NCI-H187 treated with DMSO at 0.1 percent for 48 hours (cell line): ENCODE data around the gene CLIP4.
"Not testable (repeated sequence)": the region's sequence is repeated elsewhere in the genome, so short reads cannot be mapped to it uniquely, and the experiment has no call there.

Experiments
- DNase-seq: peaks from one replicate; lab custom pipeline; 2025; lab: John Stamatoyannopoulos, UW

CLIP4 gene

DNA sequence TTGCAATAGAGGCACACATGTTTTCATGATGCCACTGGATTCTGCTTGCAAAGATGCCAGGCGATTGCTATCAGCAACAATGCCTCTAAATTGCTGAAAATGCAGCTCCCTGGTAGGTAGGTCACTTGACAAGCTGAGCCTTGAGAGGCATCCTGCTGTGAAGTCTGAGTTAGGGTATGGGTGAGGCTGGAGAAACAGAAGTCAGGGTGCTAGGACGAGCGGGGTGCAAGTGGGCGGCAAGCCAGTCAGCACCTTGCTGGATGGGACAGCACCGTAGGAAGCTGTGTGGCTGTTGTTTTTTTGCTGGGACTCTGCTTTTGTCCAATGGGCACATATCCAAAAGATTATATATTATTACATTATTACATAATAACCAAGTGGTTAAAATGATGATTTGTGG lies 10.5 kb upstream of the CLIP4 start:
- DNase-seq: no peak

DNA sequence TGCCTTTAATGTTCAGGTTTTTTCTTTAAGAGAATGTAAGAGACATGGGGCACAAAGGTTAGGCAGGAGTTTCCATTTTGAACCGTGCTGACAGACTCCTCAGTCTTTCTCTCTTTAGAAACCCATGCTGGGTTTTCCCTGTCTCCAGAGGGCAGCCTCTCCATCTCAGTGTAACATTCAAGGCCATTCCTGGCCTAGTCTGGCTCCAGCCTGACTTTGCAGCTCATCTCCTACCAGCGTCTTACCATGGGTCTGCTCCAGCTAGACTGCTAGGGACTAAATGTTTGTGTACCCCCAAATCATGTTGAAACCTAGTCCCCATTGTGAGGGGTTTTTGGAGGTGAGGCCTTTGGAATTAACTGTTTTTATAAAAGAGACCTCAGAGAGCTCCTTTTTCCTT lies 9.8 kb upstream of the CLIP4 start:
- DNase-seq: no peak

DNA sequence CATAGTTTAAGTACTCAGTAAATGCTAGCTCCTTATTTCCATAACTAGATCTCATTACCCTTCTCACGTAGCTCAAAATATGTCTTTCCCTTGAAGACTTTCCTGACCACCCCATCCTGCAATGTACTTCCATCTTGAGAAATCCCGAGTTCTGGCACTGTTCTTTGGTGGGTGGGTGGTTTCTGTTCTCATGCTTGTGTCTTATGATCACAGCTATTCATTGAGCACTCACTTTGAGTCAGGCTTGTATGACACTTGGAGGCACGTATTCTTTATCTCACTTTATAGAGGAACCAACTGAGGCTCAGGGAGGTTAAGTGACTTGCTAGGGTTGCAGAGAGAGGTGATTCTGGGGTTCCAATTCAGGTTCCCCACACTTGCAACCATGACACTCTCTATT lies 9.0 kb upstream of the CLIP4 start:
- DNase-seq: no peak

DNA sequence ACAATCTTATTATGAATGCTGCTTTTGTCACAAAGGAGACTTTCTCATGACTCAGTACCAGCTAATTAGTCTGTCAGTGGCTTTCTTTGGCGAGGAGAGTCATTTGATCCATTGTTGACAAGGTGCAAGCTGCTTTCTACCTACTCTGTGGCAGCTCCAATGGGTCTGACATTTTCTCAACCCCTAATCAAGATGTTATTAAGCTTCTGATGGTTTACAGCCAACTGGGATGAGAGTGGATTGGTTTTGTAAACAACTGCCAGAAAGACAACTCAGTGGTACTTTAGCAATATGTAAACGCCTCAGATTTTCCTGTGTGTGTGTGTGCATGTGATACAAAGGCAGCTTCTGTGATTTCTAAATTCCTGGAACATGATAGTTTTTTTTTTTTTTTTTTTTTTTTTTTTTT lies 8.2 kb upstream of the CLIP4 start:
- DNase-seq: no peak

DNA sequence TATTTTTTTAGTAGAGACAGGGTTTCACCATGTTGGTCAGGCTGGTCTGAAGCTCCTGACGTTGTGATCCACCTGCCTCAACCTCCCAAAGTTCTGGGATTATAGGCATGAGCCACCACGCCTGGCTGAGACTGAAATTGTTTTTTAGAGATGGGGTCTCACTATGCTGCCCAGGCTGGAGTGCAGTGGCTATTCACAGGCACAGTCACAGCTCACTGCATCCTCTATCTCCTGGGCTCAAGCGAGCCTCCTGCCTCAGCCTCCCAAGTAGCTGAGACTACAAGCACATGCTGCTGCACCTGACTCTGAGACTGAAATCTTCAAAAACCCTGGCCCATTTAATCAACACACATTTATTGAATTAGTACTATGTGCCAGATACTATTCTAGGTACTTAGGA lies 7.7 kb upstream of the CLIP4 start:
- not testable (repeated sequence) for DNase-seq

DNA sequence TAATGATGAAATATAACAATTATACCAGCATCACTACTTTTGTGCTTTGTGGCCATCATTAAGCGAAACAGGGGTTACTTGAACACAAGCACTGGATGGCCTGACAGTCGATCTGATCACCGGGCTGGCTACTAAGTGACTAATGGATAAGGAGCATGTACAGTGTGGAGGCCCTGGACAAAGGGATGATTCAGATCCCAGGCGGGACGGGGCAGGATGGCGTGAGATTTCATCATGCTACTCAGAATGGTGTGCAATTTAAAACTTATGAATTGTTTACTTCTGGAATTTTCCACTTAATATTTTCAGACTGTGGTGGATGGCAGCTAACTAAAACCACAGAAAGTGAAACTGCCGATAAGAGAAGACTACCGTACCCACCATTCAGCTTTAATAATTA lies 7.0 kb upstream of the CLIP4 start:
- DNase-seq: no peak

DNA sequence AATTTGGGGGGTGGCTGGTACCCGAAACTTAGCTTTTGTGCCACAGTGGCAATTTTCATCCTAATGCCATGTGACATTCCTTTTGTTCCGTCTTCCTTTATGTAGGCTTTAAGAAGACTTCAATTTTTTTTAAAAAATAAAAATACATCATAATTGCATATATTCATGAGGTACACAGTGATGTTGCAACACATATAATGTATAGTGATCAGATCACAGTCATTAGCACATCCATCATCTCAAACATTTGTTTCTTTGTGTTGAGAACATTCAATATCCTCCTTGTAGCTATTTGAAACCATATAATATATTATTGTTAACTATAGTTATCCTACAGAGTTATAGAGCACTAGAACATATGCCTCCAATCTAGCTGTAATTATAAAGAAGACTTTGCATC lies 6.0 kb upstream of the CLIP4 start:
- no peak for DNase-seq

DNA sequence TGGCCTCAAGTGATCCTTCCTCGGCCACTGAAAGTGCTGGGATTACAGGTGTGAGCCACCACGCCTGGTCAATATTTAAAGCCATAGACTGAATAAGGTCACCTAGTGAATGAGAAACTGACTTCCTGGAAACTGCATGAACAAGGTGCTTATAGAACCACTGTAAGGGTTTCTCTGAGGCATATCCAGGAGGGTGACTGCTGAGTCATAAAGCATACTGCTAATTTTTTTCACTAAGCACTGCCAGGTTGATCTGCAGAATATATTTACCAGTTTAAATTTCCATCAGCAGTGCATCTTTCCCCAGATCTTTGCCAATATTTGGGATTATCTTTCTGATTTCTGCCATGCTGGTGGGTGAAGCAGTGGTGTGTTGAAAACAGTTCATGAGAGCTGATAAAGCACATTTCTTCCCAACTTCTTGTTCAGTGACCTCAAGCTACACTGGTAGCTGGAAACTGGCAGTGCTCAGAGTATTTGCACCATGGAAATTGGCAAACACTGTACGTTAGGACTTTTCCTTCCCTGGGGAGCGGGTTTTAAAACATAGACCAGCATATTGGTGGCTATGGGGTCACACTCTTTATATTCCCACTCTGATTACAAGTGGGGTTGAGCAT lies 4.2 kb upstream of the CLIP4 start:
- DNase-seq: no peak

DNA sequence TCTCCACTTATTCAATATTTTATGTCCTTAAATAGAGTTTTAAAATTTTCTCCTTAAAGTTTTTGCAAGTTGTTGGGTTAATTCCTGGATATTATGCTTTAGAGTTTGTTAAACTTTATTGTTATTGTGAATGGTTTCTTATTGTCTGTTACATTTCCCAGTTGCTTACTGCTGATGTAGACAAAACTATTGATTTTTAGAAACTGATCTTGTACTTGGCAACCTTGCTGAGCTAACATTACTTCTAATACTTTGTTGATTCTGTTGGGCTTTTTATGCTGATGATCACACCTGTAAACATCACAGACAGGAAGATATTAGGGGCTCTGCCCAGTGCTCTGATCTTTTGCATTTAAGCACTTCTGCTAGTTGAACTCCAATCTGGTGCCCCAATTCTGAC lies 2.8 kb upstream of the CLIP4 start:
- DNase-seq: no peak

DNA sequence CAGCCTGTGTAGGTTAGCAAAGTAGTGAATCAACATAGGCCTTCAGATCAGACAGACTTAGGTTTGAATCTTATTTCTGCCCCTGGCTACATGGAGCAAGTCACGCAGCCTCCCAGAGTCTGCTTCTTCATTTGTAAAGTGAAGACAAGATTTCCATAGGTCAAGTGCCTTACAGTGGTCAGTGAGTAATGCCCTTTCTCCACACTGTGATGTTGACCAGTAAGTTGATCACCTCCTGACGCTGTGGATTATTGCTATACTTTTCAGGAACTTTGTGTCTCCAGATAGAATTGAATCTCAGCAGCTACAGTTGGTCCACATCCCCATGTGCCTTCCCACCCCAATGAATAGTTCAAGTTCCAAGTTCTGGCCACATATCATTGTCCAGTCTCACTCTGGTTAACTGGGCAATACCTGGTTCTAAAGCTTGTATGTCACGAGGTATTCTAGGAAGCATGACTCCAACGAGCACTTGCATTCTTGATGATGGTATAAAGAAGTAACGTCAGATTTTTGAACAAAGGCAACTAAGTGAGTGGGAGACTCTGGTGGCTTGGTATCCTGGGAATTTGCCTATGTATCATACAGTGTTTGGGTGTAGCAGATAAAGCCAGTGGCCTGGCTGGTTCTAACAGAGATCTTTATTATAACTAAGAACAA lies 2.1 kb upstream of the CLIP4 start:
- no peak for DNase-seq

DNA sequence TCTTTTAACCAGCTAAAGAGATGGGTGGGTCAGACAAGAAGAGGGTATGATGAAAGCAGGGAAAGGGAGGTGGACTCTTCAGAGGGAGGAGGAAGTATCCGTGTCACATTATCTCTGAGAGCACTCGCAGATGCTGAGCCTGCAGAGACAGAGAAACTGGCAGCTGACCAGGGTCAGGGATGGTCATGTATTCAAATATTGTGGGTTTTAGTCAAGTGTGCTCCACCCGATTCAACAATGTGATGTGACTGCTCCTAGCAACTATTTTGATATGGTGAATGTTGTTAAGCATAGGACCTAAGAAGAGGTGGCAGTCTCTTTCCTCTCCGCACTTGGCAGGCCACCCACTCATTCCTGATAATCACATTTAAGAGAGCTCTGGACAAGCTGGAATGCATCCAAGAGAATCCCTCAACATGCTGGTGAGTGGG lies 1.3 kb upstream of the CLIP4 start:
- DNase-seq: peak; percentile 67

DNA sequence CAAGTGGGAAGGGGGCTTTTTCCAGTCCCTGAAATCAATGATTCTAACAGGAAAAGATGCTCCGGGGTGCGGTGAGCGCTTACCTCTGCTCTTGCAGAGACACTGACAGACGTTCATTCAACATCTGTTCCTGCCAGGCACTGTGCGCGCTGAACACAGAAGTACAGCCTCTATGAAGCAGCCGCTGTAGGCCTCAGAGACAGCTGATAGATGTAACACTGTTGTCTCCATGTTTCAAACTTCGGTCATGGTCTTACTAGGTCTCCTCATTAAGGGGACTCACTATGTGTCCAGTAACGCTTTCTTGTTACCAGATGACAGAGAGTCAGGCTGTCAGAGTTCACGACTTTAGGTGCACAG lies 649 bp upstream of the CLIP4 start:
- DNase-seq: no peak

DNA sequence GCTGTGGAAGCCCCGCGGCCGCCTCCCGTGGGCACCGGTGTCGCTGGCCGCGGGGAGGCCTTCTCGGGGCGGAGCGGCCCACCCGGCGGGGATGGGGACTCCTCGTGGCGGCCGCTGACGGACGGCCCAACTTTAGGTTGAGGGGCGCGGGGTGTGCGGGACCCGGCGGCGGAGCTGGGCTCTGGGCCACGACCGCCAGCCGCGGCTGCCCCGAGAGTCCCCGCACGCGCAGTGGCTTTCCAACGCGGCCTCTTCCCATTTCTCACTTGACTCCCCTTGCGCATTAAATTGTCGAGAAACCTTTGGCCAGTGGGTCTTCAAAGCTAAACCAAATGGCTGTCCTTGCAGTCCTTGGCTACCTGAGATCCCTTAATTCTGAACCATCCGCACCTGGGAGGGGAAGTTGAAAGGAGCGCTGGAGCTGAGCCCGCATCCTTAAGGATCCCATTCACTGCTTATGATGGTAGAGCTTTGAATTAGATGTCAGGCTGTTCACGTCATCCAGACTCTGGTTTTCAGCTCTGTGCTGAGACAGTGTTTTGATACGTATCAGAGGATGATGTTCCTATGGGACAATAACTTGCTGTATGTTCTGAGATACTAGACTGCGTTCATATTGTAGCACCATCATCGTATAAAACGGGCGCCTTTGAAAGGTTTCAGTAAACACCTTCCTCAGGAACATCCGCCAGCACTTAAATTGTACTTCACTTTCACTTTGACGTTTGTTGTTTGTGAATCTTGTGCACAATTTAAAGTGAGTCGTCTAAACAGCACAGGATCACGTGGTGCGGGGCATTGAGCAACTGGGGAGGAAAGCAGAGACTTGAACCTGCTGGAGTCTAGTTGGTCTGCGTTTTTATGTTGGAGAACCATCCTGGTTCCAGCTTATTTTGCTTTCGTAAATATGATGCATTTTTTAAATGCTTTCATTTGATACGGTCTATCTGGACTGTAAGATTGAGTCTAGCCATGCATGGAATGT lies 874 bp downstream of the CLIP4 start:
- no peak for DNase-seq

DNA sequence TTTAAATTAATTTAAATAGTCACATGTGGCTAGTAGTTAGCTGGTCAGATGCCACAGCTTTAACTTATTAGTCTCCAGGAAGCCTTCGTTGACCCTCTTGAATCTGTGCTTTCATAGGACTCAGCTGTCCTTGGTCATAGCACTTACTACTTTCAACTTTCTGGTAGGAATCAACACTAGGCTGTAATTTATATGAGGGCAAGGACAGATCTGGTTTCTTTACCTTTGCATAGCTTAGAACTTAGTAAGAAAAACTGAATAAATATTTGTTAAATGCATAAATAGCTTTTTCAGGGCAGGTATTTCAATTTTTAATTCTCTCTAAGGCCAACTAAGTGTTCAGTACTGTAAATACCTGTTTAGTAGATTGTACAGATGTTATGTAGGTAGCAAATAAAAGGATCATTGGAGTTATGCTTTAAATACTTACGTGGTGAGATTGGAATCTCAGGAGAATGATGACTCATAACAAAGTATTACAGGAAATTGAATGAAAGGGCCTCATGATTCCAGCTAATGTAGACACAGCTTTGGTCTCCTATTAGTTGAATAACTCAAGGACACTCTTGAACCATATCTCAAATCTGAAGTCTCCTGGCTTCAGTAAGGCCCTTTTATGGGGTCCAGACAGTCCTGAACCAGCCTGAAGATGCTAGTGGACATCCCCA lies 2.6 kb downstream of the CLIP4 start:
- no peak for DNase-seq

DNA sequence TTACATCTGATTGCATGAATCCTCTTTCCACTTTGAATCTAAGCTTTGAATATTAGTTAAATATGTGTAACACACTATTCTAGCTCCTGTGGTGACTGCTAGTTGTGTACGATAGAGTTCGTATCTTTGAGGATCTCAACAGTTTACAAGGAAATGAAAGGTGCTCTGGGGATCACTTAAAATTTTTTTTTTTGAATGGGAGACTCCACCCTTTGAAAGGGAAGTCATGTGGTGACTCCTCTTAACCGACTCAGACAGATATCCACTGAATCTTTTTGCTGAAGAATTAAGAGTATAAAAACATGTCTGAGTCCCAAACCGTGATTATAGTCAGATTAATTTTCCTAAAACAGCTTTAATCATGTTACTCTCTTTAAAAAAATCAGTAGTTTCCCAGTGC lies 4.0 kb downstream of the CLIP4 start:
- no peak for DNase-seq

DNA sequence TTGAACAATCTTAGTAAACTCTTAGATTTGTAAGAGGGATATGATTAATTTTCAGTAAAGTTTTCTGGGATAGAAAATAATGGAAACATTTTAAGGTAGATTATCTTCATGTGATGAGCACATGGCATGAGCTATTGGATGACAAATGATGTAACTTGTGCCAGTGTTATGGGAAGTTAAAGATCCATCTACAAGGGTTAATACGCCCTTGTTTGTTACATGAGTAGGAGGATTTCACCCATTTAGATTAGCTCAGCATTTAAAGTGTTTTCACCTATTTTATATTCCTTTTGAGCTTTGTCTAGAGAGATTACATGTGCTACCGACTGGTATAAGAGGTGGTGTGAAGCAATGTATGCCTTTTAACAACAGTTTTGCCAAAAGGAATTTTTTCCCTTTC lies 5.6 kb downstream of the CLIP4 start:
- no peak for DNase-seq

DNA sequence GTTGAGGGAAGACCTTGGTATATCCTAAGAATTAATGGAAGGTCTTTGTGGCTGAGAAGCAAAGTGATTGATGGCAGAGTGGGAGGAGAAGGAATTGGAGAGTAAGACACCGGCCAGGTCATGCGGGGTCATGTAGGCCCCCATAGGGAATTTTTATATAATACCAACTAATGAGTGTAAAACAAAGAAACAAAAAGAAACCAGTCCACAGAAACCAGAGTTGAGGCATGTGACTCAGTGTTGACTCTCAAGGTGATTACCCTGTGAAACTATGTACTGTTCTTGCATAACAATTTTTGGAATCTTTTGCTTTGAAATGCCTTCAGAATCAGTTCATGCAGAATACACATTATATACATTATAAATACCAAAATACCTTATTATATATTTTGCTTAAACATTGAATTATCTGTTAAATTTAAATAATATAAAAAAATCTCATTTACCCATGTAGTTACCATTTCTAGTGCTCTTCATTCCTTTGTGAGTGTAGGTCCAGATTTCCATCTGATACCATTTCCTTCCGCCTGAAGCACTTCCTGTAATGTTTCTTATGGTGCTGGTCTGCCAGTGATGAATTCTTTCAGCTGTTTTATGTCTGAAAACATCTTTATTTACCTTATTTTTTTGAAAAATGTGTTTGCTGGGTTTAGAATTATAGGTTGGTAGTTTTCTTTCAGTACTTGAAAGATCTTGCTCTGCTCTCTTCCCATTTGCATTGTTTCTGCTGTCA lies 8.6 kb downstream of the CLIP4 start:
- DNase-seq: no peak

DNA sequence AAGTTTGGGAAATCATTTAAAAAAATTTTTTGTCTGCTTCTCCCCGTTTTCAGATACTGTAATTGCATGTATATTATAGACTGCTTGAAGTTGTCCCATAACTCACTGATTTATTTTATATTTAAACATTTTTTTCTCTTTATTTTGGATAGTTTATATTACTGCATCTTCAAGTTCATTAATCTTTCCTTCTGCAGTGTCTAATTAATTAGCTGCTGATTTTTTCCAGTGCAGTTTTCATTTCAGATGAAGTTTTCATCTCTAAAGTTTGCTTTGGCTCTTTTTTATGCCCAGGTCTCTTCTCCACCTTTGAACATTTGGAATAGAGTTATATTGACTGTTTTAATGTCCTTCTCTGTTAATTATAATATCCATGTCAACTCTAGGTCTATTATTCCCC lies 9.3 kb downstream of the CLIP4 start:
- no peak for DNase-seq

DNA sequence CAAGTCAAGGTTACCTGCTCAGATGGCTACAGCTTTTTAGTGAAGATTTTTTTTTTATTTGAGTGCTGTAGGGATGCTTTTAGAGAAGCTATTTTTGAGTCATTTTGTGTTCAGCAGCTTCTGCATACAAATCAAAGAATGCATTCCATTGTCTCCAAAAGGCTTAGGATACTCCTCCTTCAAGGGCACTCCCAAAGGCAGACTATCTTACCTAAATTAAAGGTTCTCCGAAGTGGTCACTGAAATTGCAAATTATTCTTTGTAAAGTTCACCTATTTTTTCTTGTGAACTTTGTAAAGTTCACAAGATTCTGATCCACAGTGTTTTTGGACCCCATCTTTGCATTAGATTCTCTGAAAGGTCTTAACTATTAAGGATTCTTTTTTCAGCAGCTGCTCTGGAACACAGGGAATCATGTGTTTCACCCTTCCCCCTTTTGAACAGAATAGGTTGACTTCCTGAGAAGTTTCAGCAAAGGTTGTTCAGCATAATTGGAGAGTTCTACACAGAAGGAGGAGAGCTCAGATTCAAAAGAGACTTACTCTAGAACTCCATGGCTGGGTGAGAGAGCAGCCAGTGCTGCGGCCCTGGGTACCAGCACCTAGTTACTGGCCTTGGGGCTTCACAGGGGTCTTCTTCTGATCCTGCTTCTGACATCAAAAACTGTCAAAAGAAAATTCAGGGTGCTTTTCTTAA lies 14.5 kb downstream of the CLIP4 start:
- DNase-seq: no peak

DNA sequence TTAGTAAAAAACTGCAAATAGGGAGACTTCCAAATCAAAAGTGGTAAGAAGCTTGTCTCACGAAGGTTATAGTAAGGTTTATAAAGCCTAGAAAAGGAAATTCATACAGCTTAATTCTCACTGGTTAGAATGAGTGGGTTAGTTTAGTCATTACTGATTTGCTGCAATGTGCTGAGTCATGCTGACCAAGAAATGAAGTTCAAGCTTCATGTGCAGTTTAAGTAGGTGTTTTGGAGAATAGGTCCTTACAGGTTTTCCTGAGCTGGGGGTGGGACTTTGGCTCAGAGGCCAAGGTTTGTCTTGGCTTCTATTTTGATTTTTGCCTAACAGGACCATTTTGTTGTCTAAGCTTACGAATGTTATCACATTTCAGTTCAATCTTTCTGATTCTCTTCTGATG lies 15.1 kb downstream of the CLIP4 start:
- DNase-seq: no peak

DNA sequence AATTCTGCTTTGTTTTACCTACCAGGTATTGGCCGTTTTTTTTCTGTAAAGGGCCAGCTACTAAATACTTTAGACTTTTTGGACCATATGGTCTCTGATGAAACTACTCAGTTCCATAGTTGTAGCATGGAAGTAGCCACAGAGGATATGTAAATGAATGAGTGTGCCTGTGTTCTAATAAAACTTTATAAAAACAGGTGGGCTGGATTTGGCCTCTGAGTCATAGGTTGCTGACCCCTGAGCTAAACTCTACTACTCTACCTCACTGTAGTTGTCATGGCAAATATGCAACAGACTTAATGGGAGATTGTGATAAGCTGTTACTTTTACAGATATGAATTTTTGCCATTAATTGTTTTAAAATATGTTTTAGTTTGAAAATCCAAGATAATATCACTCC lies 19.7 kb downstream of the CLIP4 start:
- no peak for DNase-seq
